ENCODE measurements around the gene RNU6-7. TPM values are rescaled to one million over a fixed set of nuclear protein-coding genes. Genes with fewer than 3 reads are reported as not detected.

Gene RNU6-7
- total and polyA plus RNA-seq, 10 of the 15 experiments (the other 5 are each of a cell fraction or from before 2014, with no cell fraction given): not detected

DNA sequence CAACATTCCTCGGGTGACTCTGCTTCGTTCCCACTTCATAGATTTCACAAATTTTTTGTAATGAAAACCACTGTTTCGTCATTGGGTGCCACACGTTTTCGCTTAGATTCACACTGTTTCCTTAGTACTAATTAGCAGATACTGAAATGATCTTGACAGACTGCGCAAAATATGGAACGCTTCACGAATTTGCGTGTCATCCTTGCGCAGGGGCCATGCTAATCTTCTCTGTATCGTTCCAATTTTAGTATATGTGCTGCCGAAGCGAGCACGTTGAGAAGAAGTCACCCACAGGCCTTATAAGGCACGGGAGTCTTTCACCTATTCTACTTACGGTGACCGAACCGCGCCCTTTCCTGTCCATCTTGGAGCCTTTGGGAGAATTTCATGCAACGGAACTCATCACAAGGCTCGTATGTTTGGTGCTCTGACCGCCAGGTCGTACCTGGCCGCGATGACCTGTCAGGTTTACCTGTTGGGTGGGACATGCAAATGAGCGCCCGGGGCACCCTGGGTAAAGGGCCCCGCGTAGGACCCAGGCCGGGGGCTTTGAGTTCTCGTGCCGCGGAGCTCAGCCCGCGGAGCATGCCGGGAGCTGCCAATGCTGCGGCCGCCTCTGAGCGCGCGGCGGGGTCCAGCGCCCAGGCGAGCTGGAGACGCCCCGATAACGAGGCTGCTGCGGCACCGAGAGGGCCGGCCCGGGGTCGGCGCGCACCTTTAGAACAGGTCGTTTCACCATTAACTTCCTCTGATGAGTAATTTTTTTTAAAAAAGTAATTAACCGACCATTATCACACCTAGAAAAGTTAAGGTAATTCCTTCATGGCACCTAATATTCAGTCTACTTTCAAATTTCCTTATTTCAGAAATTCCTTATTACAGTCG lies 1.4 kb downstream of the RNU6-7 start, which contains the start of gene RNU6-8 (continued):
- TF ChIP-seq TCF3 (IDR thresholded peaks at IDR 0.05; ENCODE audit: borderline replicate concordance, insufficient read depth, low read depth, low read length): no peak

DNA sequence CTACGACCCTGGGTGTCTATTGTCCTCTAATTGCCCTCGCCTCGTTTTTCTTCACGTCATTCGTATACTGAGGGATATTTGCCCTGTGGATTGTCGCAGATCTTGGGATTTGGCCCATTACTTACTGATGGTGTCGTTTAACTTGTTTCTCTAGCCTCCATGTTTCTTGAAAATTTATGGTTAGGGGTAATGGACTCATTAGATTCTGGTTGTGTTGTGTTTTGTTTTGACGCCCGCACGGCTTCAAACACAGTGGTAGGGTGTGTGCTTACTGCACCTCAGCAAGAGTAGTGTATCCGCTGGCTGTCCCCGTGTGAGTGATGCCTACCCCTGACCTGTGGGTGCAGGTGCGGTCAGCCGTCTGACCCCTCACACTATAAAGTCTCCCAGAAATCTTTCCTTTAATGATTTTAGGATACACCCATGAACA lies 2.1 kb downstream of the RNU6-7 start:
- ATAC-seq: 0 out of 3 replicates have a peak, but pooled peaks have one; percentile 7
- ChIA-PET CTCF (interaction anchor here (0.7 to 2.0 kb wide), 6 partner anchors 49 to 130 kb away, joined by 3 to 12 read pairs (median 4); partner anchors contain the start of gene ARHGAP5), POLR2A (interaction anchor here (0.7 kb wide), 1 partner anchor 126 kb away, joined by 3 read pairs; no protein-coding TSS in a partner anchor), SMC1A (ENCODE audit: uncharacterized antibody, unreplicated experiment) (interaction anchor here (0.7 to 2.4 kb wide), 5 partner anchors 16 to 995 kb away, joined by 3 to 9 read pairs (median 3); partner anchors contain the start of gene ARHGAP5), RAD21 (ENCODE audit: unreplicated experiment) (interaction anchor here (0.5 to 1.3 kb wide), 8 partner anchors 45 to 277 kb away, joined by 3 to 5 read pairs (median 3); partner anchors contain the start of gene ARHGAP5)
- 0% methylated on average over 14 of the region's 14 CpGs for WGBS (ENCODE audit: insufficient coverage, insufficient replicate concordance, low lambda C conversion rate, missing lambda C conversion rate)
- Histone ChIP-seq H3K36me3 (ENCODE audit: control insufficient read depth in 2 of 2, insufficient read depth in 2 of 2, low read length in 1 of 2) (no peaks in the 10 kb centered on the region), H3K79me2 (ENCODE audit: control insufficient read depth, insufficient read depth, low read length) (no peaks in the 10 kb centered on the region), H3K27me3 (replicated peaks in 1 of 2; ENCODE audit: control insufficient read depth in 2 of 2, insufficient read depth in 2 of 2, low read length in 1 of 2) (no peaks in the 10 kb centered on the region), H3K9me3 (replicated peaks; ENCODE audit: control insufficient read depth, insufficient read depth, low read length) (no peaks in the 10 kb centered on the region), H3K4me1 (ENCODE audit: control insufficient read depth, insufficient read depth, low read length) (peaks cover 29% of the 10 kb centered on the region), H4K20me1 (ENCODE audit: control insufficient read depth, insufficient read depth) (no peaks in the 10 kb centered on the region), H3K4me3 (peak overlapping the region; percentile 73), H3K9ac (ENCODE audit: control insufficient read depth, insufficient read depth, low read length) (no peak overlapping the region; the same call in 1 of the 2 replicates), H3K27ac (ENCODE audit: control insufficient read depth, insufficient read depth) (no peak overlapping the region), H2AFZ (ENCODE audit: control insufficient read depth, low read depth, low read length) (peak overlapping the region; percentile 95), H3K4me2 (ENCODE audit: control insufficient read depth, insufficient read depth) (peak overlapping the region; percentile 68)
- DNase-seq (ENCODE audit: low read depth, low spot score): no peak
- intact Hi-C loops (cut with micrococcal nuclease; ENCODE audit: unreplicated experiment): loop anchor here (2.0 kb wide), 2 partner anchors 101 to 127 kb away; partner anchors contain the start of gene ARHGAP5
- FAIRE-seq: no peak
- TSS peak; percentile 71 for BruUV-seq (replicated peaks)
- in situ Hi-C loops (cut with MboI): loop anchor here (5.0 kb wide), 1 partner anchor 127 kb away; the partner anchor contains the start of gene ARHGAP5
- no peak for TF ChIP-seq NR2C2 (IDR thresholded peaks at IDR 0.05; ENCODE audit: borderline replicate concordance, control insufficient read depth, insufficient read length, low read depth)
- TF ChIP-seq, protein P1, sequence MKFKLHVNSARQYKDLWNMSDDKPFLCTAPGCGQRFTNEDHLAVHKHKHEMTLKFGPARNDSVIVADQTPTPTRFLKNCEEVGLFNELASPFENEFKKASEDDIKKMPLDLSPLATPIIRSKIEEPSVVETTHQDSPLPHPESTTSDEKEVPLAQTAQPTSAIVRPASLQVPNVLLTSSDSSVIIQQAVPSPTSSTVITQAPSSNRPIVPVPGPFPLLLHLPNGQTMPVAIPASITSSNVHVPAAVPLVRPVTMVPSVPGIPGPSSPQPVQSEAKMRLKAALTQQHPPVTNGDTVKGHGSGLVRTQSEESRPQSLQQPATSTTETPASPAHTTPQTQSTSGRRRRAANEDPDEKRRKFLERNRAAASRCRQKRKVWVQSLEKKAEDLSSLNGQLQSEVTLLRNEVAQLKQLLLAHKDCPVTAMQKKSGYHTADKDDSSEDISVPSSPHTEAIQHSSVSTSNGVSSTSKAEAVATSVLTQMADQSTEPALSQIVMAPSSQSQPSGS (IDR thresholded peaks at IDR 0.05; ENCODE audit: low read length): no peak
- no peak for TF ChIP-seq ZNF384 (IDR thresholded peaks at IDR 0.05; ENCODE audit: borderline replicate concordance, low read depth, low read length)
- TF ChIP-seq MEF2A (IDR thresholded peaks at IDR 0.05; ENCODE audit: insufficient read depth, low read depth, low read length): no peak
- no peak for TF ChIP-seq DPF2 (IDR thresholded peaks at IDR 0.05)
- TF ChIP-seq YBX1 (IDR thresholded peaks at IDR 0.05): no peak
- no peak for TF ChIP-seq SIX5 (IDR thresholded peaks at IDR 0.05; ENCODE audit: low read depth, low read length, severe bottlenecking)
- TF ChIP-seq SRF (IDR thresholded peaks at IDR 0.05; ENCODE audit: low read depth in 2 of 2, low read length in 2 of 2): no peak
- TF ChIP-seq, protein P2, sequence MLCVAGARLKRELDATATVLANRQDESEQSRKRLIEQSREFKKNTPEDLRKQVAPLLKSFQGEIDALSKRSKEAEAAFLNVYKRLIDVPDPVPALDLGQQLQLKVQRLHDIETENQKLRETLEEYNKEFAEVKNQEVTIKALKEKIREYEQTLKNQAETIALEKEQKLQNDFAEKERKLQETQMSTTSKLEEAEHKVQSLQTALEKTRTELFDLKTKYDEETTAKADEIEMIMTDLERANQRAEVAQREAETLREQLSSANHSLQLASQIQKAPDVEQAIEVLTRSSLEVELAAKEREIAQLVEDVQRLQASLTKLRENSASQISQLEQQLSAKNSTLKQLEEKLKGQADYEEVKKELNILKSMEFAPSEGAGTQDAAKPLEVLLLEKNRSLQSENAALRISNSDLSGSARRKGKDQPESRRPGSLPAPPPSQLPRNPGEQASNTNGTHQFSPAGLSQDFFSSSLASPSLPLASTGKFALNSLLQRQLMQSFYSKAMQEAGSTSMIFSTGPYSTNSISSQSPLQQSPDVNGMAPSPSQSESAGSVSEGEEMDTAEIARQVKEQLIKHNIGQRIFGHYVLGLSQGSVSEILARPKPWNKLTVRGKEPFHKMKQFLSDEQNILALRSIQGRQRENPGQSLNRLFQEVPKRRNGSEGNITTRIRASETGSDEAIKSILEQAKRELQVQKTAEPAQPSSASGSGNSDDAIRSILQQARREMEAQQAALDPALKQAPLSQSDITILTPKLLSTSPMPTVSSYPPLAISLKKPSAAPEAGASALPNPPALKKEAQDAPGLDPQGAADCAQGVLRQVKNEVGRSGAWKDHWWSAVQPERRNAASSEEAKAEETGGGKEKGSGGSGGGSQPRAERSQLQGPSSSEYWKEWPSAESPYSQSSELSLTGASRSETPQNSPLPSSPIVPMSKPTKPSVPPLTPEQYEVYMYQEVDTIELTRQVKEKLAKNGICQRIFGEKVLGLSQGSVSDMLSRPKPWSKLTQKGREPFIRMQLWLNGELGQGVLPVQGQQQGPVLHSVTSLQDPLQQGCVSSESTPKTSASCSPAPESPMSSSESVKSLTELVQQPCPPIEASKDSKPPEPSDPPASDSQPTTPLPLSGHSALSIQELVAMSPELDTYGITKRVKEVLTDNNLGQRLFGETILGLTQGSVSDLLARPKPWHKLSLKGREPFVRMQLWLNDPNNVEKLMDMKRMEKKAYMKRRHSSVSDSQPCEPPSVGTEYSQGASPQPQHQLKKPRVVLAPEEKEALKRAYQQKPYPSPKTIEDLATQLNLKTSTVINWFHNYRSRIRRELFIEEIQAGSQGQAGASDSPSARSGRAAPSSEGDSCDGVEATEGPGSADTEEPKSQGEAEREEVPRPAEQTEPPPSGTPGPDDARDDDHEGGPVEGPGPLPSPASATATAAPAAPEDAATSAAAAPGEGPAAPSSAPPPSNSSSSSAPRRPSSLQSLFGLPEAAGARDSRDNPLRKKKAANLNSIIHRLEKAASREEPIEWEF (IDR thresholded peaks at IDR 0.05; ENCODE audit: insufficient replicate concordance, low read depth, low read length): no peak
- TF ChIP-seq GATAD2B (conservative IDR thresholded peaks at IDR 0.05; ENCODE audit: low read depth): no peak
- TF ChIP-seq SUPT20H (IDR thresholded peaks at IDR 0.05; ENCODE audit: borderline replicate concordance, control insufficient read depth, low read depth, low read length): no peak
- TF ChIP-seq PAX5 (IDR thresholded peaks at IDR 0.05; ENCODE audit: borderline replicate concordance, low read depth, low read length): no peak
- no peak for TF ChIP-seq SMC3 (IDR thresholded peaks at IDR 0.05; ENCODE audit: borderline replicate concordance, low read length)

Measured in GM12878 (cell line).